Kidney (tissue), 14 donors: ENCODE measurements around the gene AP3S1. TPM values are rescaled to one million over a fixed set of nuclear protein-coding genes. Genes with fewer than 3 reads are reported as not detected.
A peak's percentile ranks its signal among the peaks of the same experiment; 100 is the strongest.

Source experiments
- DNase-seq, 5 donors: peaks; one replicate each; pipeline ENCODE4 v3.0.0-alpha.2; 2013 to 2020
- FAIRE-seq: peaks from 2 replicates; lab custom pipeline; 2012; peaks lifted over from hg19 to GRCh38; lab: Jason Lieb, UNC
- H3K27ac ChIP-seq, 2 donors: one replicate each; pipeline ENCODE4 v1.7.0; 2013; ENCODE audit warnings: low read depth in 2 of 2, low read length in 2 of 2, inconsistent platforms in 1 of 2
- H3K27me3 ChIP-seq: one replicate; pipeline ENCODE4 v1.7.1; 2013; ENCODE audit warnings: low read length, inconsistent platforms; ENCODE audit not compliant: control insufficient read depth, insufficient read depth
- H3K36me3 ChIP-seq, 3 donors: one replicate each; pipeline versions ENCODE4 v1.7.0 to v1.7.1; 2013; ENCODE audit warnings: low read length in 3 of 3, control low read depth in 1 of 3, inconsistent platforms in 1 of 3; ENCODE audit not compliant: insufficient read depth in 3 of 3, control insufficient read depth in 2 of 3
- H3K4me1 ChIP-seq, 3 donors: one replicate each; pipeline versions ENCODE4 v1.7.0 to v1.7.1; 2013; ENCODE audit warnings: low read length in 3 of 3, inconsistent platforms in 1 of 3, low read depth in 1 of 3; ENCODE audit not compliant: control insufficient read depth in 2 of 3, insufficient read depth in 2 of 3
- H3K4me3 ChIP-seq, 3 donors: one replicate each; pipeline versions ENCODE4 v1.7.0 to v1.8.1; 2013; ENCODE audit warnings: low read length in 3 of 3, control low read depth in 1 of 3, inconsistent platforms in 1 of 3
- H3K9ac ChIP-seq, 3 donors: one replicate each; pipeline versions ENCODE4 v1.7.0 to v1.7.1; 2013; ENCODE audit warnings: low read length in 3 of 3, control low read depth in 1 of 3, inconsistent platforms in 1 of 3
- H3K9me3 ChIP-seq, 3 donors: one replicate each; pipeline versions ENCODE4 v1.7.0 to v1.7.1; 2013; ENCODE audit warnings: low read length in 3 of 3, control low read depth in 1 of 3, inconsistent platforms in 1 of 3; ENCODE audit not compliant: control insufficient read depth in 2 of 3, insufficient read depth in 1 of 3
- intact Hi-C: fragments of 100-400 bp; cut with DNase I; formaldehyde crosslinking; loops from one replicate; pipeline ENCODE4 v1.11.1; 2022
- polyA plus RNA-seq: library from polyadenylated mRNA; stranded (reverse); fragments of 350-450 nt; fragmentation: Illumina TruSeq; extraction: RNeasy Lipid Tissue Mini Kit (QIAGEN cat#74804); gene quantifications from one replicate; pipeline ENCODE4 v1.2.3, GENCODE V29; 2014; ENCODE audit warnings: low read depth, low replicate concordance; ENCODE audit not compliant: insufficient read depth
- total RNA-seq: library from RNA; stranded (reverse); fragmentation: NEBNext Ultra II Directional; extraction: Animal tissue kit (Norgen Biotek cat#: 25700); gene quantifications from one replicate; pipeline ENCODE4 v1.2.1, GENCODE V29; 2021
- TF ChIP-seq, protein P1 (sequence below): IDR thresholded peaks from 3 replicates; pipeline ENCODE4 v1.5.1; 2012; ENCODE audit warnings: mild to moderate bottlenecking, moderate library complexity, borderline replicate concordance; ENCODE audit not compliant: insufficient read depth; ENCODE audit errors: extremely low read depth
- donor health status: control.
- donor health status: control.
- donor health status: control.
- donor health status: control.
- donor health status: control.
- donor health status: DM: yes; HTN: yes; CAD: no.
- donor health status: Normal renal cell carcinoma (clear cell type).

The AP3S1 gene
- total and polyA plus RNA-seq, 2 donors from 2014 or later, result 50.2 to 54.1 TPM

DNA sequence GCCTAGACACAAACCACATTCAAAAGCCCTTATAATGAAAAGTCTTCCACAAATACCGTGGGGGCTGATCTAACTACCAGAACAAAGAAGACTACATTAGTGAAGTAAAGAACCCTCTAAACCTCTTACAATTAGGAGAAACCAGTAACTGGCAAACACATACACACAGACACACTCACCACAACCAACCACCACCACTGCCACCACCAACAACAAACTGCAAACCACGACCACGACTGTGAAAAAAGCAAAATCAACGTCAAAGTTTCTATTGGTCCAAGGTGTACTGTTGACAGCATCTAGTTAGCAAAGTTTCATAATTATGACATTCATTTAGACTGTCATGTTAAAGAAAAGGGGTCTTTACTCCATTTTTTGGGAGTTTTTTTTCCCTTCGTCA, 28.0 kb upstream of the AP3S1 start:
- Histone ChIP-seq H3K9ac (no peak overlapping the region), H3K36me3 (no peaks in the 10 kb centered on the region), H3K9me3 (no peaks in the 10 kb centered on the region), H3K27ac (no peak overlapping the region), H3K4me3 (no peak overlapping the region), H3K27me3 (no peaks in the 10 kb centered on the region), H3K4me1 (peaks cover 0 to 12% (median 0%) of the 10 kb centered on the region in 3 donors)
- FAIRE-seq (no peak), DNase-seq (no peak)
- intact Hi-C loops, result no loop called here
- TF ChIP-seq, protein P1, sequence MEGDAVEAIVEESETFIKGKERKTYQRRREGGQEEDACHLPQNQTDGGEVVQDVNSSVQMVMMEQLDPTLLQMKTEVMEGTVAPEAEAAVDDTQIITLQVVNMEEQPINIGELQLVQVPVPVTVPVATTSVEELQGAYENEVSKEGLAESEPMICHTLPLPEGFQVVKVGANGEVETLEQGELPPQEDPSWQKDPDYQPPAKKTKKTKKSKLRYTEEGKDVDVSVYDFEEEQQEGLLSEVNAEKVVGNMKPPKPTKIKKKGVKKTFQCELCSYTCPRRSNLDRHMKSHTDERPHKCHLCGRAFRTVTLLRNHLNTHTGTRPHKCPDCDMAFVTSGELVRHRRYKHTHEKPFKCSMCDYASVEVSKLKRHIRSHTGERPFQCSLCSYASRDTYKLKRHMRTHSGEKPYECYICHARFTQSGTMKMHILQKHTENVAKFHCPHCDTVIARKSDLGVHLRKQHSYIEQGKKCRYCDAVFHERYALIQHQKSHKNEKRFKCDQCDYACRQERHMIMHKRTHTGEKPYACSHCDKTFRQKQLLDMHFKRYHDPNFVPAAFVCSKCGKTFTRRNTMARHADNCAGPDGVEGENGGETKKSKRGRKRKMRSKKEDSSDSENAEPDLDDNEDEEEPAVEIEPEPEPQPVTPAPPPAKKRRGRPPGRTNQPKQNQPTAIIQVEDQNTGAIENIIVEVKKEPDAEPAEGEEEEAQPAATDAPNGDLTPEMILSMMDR, result no peak

DNA sequence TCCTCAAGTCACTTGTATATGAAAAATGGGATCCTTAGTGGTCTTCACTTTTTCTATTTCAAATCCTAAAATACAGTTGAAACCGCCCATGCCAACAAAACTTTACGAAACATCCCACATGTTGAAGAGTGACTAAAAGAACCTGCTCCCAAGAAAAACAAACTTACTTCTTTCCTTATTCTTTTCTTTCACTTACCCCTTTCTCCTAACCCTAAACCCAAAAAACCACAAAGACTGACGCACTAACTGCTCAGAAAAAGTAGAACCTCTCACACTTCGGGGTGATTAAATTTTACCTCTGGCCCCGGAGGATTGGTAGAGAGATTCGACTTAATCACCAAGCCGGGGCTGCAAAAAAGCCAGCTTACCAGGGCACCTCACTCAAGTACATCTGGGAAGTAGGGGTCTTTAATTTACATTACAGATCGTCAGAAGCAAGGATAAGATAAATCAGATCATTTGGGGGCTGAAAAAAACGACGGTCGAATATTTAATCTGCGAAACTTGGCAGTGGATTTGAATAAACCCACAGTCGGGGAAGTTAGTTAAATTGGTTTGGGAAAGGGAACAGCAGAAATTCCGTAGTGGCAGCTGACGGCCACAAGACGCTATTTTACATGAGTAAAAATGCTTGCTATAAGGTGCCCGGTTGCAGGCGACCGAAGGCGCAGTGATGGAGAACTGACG, 26.6 kb upstream of the AP3S1 start:
- Histone ChIP-seq H3K9me3 (no peaks in the 10 kb centered on the region), H3K27ac (no peak overlapping the region), H3K4me3 (peak overlapping the region; percentile 3 to 86 (median 62)), H3K9ac (peak overlapping the region in 1 of 3 donors; percentile 80), H3K4me1 (peaks cover 0 to 12% (median 0%) of the 10 kb centered on the region in 3 donors), H3K27me3 (no peaks in the 10 kb centered on the region), H3K36me3 (no peaks in the 10 kb centered on the region)
- TF ChIP-seq, protein P1, result no peak
- peak in 3 of 5 donors; percentile 18 to 63 (median 46) for DNase-seq
- intact Hi-C loops, result no loop called here
- no peak for FAIRE-seq

DNA sequence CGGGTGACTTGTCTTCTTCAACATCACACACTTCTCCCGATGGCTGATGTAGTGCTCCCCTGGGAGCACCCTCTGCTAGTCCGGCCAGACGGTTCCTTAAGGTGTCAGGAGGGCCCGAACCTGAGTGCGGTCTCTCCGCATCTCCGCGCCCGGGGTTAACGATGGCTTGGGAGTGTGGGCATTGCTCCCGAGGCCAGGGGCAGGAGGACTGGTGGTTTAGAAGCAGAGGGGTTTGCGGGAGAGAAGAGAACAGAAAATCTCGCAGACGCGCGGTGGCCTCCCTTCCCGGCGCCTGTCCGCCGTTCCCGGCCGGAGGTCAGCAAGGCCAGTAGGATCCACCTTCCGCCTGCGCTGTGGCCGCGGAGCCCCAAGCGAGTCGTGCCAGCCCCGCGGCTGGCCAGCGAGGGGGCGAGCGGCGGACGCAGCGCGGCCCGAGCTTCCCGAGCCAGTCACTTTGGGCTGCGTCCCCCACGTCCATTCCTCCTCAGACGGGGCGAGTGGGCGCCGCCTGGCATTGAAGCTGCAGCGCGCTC, 26.0 kb upstream of the AP3S1 start:
- H3K4me1 ChIP-seq, result peaks cover 0 to 12% (median 0%) of the 10 kb centered on the region in 3 donors
- H3K27ac ChIP-seq, result no peak overlapping the region
- intact Hi-C loops, result no loop called here
- TF ChIP-seq, protein P1, result no peak
- H3K9me3 ChIP-seq, result no peaks in the 10 kb centered on the region
- no peaks in the 10 kb centered on the region for H3K36me3 ChIP-seq
- H3K4me3 ChIP-seq, result peak overlapping the region; percentile 62 to 86 (median 64)
- peak overlapping the region in 1 of 3 donors; percentile 80 for H3K9ac ChIP-seq
- no peak for FAIRE-seq
- peak in 2 of 5 donors; percentile 56 to 58 for DNase-seq
- no peaks in the 10 kb centered on the region for H3K27me3 ChIP-seq
